C4-2B (cell line): Measurements from ENCODE around the gene TRAK1.

Experiments used
- ZFX ChIP-seq: fragments of 450-650 bp; IDR thresholded peaks from 2 replicates; pipeline ENCODE4 v1.6.1; 2017
- TF ChIP-seq, protein P1 (sequence below): fragments of 450-650 bp; conservative IDR thresholded peaks from 2 replicates; pipeline ENCODE4 v1.5.1; 2017; ENCODE audit warnings: mild to moderate bottlenecking

DNA sequence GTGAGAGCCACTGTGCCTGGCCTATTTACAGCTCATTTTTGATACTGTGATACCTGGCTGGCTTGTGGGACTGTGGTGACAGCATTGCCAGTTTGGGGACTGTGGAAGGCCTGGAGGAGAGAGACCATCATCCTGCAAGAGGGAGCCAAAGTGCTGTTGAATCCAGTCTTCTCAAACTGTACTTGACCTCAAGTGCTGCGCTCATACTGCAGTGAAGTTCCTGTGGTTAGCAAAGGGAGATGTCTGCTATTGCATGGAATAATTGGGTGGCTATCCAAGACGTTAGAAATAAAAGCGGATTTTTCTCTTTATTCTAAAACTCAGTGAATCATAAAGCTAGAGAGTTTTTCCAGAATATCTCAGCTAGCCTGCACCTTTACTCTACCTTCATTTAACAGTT is 91.4 kb downstream of the TRAK1 start:
- TF ChIP-seq, protein P1, sequence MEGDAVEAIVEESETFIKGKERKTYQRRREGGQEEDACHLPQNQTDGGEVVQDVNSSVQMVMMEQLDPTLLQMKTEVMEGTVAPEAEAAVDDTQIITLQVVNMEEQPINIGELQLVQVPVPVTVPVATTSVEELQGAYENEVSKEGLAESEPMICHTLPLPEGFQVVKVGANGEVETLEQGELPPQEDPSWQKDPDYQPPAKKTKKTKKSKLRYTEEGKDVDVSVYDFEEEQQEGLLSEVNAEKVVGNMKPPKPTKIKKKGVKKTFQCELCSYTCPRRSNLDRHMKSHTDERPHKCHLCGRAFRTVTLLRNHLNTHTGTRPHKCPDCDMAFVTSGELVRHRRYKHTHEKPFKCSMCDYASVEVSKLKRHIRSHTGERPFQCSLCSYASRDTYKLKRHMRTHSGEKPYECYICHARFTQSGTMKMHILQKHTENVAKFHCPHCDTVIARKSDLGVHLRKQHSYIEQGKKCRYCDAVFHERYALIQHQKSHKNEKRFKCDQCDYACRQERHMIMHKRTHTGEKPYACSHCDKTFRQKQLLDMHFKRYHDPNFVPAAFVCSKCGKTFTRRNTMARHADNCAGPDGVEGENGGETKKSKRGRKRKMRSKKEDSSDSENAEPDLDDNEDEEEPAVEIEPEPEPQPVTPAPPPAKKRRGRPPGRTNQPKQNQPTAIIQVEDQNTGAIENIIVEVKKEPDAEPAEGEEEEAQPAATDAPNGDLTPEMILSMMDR: no peak
- no peak for TF ChIP-seq ZFX
